HG02884 (cell line): ENCODE data around the gene JPT2.

Source experiments
- ATAC-seq: cut with Tn5 transposase; IDR thresholded peaks from one replicate; pipeline ENCODE4 v1.9.1; 2021; ENCODE audit warnings: mild to moderate bottlenecking, moderate library complexity; ENCODE audit not compliant: unreplicated experiment

JPT2 gene

DNA sequence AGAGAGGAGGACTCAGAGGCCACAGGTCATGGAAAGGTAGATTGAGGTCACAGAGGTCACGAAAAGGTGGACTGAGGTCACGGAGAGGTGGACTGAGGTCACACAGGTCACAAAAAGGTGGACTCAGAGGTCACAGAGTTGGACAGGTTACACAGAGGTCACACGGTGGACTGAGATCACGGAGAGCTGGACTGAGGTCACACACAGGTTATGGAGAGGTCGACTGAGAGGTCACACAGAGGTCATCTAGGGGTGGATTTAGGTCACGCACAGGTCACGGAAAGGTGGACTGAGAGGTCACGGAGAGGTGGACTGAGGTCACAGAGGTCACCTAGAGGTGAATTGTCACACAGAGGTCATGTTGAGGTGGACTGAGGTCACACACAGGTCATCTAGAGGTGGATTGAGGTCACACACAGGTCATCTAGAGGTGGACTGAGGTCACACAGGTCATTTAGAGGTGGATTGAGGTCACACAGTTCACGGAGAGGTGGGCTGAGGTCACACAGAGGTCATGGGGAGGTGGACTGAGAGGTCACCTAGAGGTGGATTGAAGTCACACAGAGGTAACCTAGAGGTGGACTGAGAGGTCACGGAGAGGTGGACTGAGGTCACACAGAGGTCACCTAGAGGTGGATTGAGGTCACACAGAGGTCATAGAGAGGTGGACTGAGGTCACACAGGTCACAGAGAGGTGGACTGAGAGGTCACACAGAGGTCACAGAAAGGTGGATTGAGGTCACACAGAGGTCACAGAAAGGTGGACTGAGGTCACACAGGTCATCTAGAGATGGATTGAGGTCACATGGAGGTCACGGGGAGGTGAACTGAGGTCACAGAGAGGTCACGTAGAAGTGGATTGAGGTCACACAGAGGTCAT, 26.7 kb upstream of the JPT2 start:
- no peak for ATAC-seq

DNA sequence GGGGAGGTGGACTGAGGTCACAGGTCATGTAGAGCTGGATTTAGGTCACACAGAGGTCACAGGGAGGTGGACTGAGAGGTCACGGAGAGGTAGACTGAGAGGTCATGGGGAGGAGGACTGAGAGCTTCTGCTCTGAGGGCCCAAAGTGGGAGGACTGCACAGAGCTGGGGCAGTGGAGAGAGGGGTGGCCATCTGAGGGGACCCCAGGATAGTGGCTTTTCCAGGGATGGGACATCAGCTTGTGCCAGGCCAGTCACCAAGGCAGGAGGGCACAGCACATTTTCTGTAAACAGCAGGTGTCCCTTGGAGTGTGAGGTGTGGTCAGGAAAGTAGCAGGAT, 26.1 kb upstream of the JPT2 start:
- no peak for ATAC-seq

DNA sequence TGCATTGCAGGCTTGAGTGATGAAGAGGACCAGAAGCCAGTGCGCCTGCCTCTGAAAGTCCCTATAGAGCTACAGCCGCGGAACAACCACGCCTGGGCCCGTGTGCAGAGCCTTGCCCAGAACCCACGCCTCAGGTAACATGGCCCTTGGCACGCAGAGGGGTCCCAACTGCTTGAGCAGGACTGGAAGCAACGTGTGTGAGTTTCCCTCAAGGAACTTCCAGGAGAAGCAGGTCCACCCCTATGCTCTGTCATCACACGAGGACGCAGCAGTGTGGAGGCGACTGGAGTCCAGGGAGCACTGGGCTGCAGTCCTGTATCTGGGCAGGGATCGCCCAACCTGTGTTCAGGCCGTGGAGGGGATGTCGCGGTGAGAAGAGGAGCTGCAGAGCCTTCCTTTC, 25.1 kb upstream of the JPT2 start:
- ATAC-seq: no peak

DNA sequence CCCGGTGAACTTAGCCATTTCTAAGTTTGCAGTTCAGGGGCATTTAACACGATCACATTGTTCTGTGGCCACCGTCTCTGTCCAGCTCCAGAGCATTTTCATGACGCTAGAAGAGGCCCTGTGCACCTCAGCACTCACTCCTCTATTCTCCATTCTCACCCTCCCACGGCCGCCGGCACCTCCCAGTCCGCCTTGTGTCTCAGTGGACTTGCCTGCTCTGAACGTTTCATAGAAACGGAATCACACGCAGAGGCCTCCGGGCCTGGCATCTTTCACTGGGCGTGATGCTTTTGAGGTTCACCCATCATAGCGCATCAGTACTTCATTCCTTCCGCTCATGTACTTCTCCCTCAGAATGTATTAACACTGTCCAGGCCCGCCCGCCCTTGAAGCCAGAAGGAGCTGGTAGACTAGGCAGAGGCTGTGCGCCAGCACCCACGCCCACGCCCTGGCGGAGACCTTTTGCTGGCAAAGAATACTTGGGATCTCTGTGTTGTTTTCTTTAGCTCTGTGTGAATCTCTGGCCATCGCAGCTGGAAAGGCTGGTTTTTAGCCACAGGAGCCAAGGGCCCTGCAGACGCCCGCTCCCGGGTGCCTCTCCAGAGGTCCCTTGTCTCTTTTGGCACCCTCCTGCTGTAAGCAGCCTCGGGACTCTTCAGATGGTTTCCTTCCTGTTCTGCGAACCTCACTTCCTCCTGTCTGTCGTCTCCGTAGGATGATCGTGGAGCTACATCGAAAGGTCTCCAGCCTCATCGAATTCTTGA, 23.4 kb upstream of the JPT2 start:
- ATAC-seq: no peak

DNA sequence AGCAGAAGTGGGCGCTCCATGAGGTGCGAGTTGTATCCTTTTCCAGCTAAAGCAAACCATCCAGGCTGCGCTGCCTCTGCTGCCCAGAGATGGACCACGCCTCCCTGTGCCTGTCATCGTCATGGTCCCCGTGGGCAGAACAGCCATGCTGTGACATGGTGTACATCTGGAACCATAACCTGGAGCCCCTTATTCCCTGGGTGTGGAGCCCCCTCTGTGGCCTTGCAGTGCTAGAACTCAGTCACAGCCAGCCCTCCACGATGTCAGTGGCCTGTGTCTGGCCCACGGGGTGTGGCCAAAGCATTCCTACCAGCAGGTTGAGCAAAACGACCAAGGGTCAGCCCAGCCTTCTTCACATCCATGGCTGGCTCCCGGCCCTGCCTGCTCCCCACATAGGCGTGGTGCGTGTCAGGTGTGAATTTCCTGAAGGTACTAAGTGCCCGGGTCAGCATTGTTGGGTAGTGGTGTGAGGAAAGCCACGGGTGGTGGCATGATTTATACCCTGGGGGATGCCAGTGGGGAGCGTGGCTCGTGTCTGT, 22.7 kb upstream of the JPT2 start:
- ATAC-seq: no peak

DNA sequence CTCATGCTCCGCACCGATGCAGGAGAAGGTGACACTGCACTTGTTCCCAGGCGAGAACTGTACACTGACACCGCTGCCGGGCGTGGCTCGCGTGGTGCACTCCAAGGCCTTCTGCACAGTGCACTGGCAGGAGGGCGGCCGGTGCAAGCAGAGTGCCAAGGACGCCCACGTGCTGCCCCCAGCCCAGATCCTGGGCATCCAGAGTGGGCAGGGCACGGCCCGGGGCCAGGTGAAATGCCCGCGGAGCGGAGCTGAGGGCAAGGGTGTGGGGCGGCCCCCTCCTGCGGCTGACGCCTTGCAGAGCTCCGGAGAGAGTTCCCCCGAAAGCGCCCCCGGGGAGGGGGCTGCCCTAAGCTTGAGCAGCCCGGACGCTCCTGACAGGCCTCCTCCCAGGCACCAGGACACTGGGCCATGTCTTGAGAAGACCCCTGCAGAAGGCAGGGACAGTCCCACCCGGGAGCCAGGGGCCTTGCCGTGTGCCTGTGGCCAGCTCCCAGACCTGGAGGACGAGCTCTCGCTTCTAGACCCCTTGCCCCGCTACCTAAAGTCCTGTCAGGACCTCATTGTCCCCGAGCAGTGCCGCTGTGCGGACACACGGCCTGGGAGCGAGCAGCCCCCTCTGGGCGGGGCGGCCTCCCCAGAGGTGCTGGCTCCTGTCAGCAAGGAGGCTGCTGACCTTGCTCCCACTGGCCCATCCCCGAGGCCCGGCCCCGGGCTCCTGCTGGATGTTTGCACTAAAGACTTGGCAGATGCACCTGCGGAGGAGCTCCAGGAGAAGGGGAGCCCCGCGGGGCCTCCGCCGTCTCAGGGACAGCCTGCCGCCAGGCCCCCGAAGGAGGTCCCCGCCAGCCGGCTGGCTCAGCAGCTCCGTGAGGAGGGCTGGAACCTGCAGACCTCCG, 21.9 kb upstream of the JPT2 start:
- ATAC-seq: no peak

DNA sequence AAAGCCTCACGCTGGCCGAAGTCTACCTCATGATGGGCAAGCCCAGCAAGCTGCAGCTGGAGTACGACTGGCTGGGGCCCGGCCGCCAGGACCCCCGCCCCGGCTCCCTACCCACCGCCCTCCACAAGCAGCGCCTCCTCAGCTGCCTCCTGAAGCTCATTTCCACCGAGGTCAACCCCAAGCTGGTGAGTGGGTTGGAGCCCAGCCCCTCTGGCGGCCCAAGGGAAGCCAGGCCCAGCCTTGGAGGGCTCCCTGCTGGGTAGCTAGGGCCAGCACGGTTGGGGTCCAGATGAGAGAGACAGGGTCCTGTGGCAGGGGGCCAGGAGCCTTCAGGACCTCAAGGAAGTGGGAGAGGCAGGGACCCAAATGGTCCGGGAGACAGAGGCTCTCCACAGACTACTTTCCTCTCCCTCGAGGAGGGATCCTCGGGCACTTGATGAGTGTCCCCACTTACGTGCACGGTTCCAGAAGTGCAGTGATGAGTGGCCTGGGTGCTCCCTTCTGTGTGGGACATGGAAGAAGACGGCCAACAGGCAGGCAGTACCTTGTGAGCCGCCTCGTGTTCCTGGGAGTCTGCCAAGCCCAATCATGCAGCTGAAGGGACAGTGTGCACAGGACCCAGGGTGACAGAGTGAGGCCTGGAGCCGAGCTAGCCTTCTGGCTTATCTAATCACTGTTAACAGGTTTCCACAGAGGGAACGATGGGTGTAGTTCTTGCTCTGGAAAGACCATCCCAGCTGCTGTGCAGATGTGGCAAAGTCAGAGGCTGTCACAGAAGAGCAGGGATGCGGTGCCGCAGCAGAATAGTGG, 21.1 kb upstream of the JPT2 start:
- ATAC-seq: no peak

DNA sequence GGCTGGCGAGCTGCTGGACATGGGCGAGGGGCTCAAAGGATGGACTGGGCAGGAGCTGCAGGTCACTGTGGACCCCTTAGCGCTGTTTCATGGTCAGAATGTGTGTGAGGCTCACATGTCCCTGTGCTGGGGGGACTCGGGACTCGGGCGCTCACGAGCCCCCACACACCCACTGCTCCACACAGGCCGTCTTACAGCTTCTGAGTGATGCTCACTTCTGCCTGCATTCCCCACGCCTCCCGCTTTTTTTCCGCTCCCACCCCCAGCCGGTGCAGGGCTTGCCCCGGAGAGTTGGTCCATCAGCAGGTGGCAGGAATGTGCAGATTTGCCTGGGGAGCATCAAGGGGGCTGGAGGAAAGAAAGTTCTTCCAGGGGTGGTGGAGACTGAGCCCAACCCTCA, 20.2 kb upstream of the JPT2 start:
- ATAC-seq: no peak

DNA sequence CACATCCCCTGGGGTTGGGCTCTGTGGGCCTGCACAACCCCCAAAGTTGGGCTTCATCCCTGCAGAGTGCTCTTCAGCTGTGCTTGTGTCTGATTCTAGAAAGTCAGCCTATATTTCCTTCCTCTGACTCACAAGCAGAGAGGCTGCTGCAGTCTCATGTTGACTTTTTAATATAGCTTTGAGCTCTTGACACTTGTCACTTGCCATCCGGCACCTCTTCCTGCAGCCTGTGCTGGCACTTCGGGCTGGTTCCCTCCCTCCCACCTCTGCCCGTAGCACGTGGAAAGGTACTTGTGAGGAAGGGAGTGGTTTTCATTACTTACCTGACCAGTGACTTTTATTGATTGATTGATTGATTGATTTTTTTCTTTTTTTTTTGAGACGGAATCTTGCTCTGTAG, 19.0 kb upstream of the JPT2 start:
- ATAC-seq: no peak

DNA sequence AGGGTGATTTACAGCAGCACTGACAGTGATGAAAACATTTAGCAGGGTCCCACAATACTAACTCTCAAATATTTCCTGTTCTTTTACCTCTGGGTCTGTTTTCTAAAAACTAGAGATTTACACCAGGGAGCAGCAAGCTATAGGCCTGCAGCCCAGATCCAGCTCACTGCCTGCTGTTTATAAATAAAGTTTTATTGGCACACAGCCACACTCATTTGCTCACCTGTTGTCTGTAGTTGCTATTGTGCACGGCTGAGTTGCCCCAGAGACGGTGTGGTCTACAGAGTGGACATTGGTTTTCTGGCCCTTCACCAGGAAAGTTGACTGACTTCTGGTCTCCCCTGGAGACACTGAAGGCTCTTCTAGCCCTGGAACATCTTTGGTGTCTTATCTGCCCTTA, 16.3 kb upstream of the JPT2 start:
- ATAC-seq: no peak

DNA sequence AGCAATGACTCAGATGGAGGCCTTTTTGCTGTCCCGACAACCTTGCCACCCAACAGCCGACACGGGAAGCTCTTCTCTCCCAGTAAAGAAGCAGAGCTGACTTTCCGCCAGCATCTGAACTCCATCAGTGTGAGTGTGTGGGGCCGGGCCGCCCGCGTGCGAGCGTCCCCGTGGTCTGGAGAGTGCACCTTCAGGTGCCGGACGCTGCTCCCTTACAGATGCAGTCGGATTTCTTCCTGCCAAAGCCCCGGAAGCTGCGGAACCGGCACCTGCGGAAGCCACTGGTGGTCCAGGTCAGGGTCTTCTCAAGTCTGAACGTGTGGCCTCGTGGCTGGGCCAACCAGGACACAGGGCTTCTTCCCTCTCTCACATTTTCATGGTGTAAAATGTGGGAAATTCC, 15.5 kb upstream of the JPT2 start:
- ATAC-seq: no peak

DNA sequence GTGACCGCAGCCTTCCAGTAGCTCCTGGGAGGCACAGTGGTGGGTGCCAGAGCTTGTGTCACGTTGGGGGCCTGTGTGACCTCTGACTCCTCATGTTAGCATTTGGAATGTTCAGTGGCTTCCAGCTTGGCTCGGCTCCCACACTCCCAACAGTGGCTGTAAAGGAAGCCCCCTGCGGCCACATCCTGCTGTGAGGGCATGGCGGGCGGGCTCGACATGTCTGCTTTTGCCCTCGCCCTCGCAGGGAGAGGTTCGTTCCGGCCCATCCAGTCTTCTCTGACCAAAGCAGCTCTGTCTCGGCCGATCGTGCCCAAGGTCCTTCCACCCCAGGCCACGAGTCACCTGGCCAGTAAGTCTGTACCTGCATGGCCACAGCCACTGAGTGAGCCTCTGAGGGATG, 12.2 kb upstream of the JPT2 start:
- ATAC-seq: no peak

DNA sequence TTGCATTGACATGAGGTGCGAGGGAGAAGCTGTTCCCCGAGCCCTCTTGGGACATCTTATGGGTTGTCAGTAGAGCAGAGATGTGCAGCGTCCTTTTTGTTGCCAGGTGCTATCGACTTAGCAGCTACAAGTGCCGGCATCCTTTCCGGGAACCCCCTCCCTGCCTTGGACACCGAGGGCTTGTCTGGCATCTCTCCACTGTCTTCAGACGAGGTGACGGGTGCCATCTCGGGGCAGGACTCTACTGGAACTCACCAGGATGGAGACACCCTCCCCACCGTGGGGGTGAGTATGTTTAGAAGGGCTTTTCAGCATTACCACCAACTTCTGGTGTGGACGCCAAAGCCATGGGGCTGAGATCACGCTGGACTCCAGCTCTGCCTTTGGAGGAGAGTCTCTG, 11.8 kb upstream of the JPT2 start:
- ATAC-seq: no peak

DNA sequence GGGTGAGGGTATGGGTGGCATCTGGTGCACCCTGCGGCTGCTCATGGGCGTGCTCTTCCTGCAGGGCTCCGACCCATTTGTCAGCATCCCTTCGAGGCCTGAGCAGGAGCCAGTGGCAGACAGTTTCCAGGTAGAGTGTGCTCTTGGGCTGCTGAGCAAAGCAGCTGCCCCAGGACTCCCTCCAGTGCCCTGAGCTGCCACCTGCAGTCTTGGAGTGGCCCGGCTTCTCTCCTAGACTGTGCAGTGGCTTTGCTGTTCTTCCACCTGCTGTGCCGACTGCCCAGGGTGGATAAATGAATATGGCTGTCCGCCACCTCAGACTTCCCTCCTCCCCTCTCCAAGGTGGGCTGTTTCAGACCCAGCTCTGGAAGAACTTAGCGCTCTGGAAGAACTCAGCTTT, 10.8 kb upstream of the JPT2 start:
- no peak for ATAC-seq

DNA sequence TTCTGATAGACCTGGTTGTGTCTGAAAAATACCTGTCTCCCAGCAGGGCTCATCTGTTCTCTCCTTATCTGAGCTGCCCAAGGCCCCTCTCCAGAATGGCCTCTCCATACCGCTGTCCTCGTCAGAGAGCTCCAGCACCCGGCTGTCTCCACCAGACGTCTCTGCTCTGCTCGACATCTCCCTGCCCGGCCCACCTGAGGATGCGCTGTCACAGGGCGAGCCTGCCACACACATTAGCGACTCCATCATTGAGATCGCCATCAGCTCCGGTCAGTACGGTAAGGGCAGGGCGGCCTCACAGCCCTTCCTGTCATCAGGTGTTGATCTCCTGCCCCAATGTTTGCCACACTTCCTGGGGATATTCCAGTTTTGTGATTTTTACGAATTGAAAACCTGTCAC, 10.2 kb upstream of the JPT2 start:
- no peak for ATAC-seq

DNA sequence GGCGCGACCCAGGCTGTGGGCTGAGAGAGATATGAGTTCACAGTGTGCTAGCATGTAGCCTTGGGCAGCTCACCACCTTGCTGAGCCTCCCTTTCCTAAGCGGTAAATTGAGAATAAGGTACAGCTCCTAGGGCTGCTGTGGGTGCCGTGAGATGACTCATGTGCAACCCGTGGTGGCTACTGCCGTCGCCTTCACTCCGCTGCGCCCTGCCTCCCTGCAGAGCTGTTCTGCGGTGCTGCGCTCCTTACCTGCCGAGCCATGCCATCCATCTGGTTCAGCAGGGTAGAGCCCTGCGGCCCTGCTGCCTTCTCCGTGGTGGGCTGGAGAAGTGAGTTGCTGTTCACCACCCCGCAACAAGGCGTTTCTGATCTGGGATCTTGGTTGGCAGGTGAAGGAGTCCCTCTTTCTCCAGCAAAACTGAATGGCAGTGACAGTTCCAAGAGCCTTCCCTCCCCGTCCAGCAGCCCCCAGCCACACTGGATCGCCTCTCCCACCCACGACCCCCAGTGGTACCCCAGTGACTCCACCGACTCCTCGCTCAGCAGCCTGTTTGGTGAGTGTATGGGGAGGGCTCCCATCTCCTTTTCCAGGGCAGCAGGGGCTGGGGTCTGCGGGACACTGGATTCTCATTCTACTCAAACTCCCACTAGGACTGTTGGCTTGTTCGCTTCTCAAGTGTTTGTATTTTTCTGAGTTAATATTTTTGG, 9.3 kb upstream of the JPT2 start:
- ATAC-seq: no peak

DNA sequence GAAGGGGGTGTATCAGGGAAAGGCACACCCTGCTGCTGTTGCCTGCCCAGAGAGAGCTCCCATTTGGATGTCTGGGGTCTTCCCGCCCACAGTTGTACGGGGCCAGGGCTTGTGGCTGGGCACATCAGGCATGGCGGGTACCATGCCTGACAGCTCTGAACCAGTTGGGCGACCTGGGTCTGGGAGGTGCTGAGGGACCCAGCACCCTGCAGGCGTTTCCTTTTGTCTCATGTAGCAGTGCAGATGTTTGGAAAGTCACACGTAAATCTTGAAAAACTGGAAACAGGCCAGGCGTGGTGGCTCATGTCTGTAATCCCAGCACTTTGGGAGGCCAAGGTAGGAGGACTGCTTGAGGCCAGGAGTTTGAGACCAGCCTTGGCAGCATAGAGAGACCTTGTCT, 8.4 kb upstream of the JPT2 start:
- ATAC-seq: no peak

DNA sequence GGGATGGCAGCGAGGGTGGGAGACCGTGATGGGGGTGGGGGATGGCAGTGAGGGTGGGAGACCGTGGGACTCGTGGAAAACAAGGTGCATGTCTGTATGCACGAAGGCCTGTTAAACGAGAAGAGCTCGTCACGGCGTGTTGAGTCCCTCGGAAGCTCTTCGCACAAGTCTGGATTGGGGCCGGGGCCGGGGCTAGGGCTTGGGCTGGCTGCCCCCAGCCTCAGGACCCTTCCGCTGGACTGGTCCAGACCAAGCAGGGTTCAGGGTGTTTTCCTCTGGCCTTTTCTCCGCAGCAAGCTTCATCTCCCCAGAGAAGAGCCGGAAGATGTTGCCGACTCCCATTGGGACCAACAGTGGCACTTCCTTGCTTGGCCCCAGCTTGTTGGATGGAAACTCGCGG, 7.7 kb upstream of the JPT2 start:
- no peak for ATAC-seq

DNA sequence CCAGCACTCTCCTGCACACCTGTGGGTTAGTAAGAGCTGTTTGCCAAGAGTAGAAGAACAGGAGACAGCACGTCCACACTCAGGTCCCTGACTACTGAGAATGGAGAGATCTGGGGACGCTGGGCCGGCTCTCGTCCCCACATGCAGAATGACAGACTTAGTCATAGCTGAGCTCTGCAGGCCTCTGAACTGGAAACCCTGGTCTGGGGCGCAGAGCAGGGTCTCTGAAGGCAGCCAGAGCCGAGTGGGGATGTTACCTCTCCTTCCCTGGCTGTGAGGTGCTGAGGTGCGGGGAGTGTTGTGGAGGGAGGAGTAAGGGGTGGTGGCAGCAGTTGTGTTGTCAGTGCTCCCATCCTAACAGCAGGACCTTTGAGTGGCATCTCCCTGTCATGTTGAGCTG, 7.2 kb upstream of the JPT2 start:
- no peak for ATAC-seq
